ENCODE data around the gene SETBP1. TPM values are rescaled to one million over a fixed set of nuclear protein-coding genes. Genes with fewer than 3 reads are reported as not detected.

SETBP1 gene
- polyA plus RNA-seq, 1 donor from 2014 or later, result 16.8 TPM

DNA sequence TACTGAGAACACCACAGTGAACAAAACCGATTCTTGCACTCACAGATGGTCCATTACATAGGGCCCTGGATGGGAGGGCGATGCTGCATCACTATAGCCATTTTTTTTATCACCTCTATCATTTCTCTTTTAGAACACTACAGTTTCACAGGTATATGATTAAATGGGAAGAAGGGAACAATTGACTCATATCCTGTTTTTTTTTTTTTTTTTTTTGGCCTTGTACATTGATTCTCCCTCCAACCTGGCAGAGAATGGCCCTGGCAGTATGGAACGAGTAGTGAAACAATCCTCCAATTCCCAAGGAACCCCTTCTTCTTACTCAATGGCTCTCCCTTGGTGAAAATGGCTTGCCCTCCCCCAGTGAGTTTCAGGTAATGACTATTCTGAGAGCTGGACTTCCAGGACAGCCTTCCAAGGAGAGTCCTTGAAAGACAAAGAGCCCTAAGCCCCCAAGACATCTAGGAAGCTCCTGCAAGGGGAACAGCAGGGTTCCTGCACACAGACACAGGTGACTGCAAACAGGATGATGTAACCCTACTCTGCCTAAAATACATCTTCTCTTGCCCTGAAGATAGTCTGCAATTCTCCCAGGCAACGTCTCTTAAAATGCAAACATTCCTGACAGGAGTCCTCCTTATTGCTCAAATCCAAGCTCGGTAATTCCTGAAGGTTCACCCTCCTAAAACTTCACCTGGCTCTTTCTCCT is 405.4 kb downstream of the SETBP1 start:
- Mint-ChIP-seq H3K36me3 (peaks cover 2% of the 10 kb centered on the region), H3K9me3 (peaks cover under 1 to 11% (median 10%) of the 10 kb centered on the region in 3 donors), H3K4me1 (peaks cover 0 to 7% (median 4%) of the 10 kb centered on the region in 3 donors), H3K27ac (peak overlapping the region in 2 of 3 donors; percentile 65 to 84), H3K4me3 (no peak overlapping the region), H3K27me3 (peaks cover 2% of the 10 kb centered on the region)

DNA sequence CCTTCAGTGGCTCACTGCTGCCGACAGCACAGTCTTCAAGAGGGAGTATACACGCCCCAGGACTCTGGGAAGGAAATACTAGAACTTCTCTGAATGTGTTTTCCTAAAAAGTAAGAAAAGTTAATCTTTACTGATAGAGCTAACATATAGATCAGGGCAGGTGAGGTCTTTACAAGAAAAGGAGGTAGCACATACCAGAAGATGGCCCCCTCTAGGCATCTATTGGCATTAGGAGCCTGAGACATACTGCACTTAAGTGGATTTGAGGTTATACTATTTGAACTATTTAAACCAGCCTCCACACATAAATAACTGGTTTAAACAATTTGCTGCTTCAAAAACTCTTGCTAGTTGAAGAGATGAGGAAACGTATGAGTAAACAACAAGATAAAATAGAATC is 406.1 kb downstream of the SETBP1 start:
- Mint-ChIP-seq H3K27ac (peak overlapping the region in 2 of 3 donors; percentile 65 to 84), H3K9me3 (peaks cover 0 to 8% (median 4%) of the 10 kb centered on the region in 3 donors), H3K27me3 (peaks cover 2% of the 10 kb centered on the region), H3K4me1 (peaks cover 0 to 5% (median 4%) of the 10 kb centered on the region in 3 donors), H3K36me3 (no peaks in the 10 kb centered on the region), H3K4me3 (no peak overlapping the region)

DNA sequence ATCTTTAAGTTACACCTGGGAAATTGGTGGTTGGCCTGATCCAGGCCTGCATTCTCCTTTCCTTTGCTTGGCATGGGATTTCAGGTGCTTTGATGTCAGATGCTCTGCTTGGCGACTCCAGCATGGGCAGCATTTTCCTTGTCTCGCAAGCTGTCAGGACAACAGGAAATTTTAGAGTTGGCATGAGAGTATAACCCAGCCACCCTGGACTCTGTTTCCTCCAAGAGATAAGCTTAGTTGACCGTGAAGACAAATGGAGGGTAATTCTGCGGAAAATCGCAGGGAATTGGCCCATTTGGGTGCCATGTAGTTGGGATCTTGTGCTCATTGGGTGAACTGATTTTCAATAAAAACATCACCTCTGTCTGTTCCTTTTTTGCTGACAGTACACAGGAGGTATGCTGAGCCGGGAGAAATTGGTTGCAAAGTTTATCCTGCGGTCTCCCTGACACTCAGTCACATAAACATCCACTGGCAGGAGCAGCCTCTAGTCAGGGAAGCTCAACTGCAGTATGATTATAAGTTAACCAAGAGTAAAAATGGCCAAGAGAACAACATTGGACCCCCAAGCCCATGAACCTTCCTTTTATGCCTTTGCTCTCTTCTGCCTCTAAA is 409.9 kb downstream of the SETBP1 start:
- Mint-ChIP-seq H3K4me3 (no peak overlapping the region), H3K36me3 (peaks cover 2% of the 10 kb centered on the region), H3K9me3 (no peaks in the 10 kb centered on the region), H3K27ac (no peak overlapping the region), H3K4me1 (peaks cover 0 to 6% (median 5%) of the 10 kb centered on the region in 3 donors), H3K27me3 (peaks cover 2% of the 10 kb centered on the region)

DNA sequence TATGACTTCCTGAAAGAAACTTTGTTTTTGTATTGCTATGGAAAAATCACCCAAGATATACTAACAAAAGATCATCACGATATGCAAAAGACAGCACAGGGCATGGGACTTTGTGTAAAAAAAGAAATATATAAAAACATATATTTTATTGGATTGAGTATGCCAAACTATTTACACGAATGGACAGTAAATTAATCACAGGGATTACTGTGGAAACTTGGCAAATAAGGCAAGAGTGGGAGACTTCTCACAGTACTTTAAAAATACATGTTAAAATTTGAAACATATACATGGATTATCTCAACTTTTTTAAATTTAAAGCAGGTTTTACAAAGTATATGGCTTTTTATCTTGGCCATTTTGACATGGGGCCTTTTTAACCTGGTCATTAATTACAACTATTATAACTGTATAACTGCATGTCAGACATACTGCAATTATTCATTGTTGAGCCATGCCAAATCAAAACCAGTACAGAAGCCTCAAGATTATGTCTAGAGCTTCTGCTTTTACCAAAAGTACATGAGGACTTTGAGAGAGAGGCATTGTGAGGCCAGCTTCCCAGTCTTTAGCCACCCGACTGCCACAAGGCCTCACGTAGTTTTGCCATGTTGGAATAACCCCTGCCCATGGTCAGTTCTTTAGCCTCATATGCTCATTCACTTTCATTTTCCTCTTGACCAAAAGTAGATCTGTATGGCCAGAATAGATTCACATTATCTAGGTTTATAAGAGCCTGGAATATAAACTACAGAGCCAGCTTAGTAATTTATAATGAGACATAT is 419.8 kb downstream of the SETBP1 start:
- Mint-ChIP-seq H3K4me3 (peak overlapping the region in 1 of 4 donors; percentile 87), H3K36me3 (peaks cover under 1% of the 10 kb centered on the region), H3K27ac (peak overlapping the region in 2 of 3 donors; percentile 54 to 96), H3K9me3 (no peaks in the 10 kb centered on the region), H3K4me1 (peaks cover 38 to 53% (median 40%) of the 10 kb centered on the region in 3 donors), H3K27me3 (no peaks in the 10 kb centered on the region)

DNA sequence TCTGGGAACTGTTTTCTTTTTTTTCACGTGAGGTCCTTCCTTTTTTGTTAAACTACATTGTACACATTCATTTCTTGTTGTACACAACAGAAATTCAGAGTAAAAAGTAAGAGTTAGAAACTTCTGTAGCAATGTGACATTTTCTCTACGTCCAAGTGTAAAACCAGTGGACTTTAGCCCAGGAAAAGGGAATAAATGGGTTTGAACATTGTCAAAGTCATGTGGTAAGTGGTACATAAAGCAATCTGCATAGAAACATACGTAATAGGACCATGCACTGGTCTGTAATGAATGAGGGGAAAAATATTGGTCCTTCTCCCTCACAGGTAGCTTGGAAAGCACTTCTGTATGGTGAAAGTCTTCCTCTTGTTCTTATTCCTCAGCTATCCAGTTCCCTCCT is 421.4 kb downstream of the SETBP1 start:
- H3K27ac Mint-ChIP-seq, result peak overlapping the region in 2 of 3 donors; percentile 76 to 96
- peak overlapping the region in 2 of 4 donors; percentile 47 to 53 for H3K4me3 Mint-ChIP-seq
- H3K27me3 Mint-ChIP-seq, result no peaks in the 10 kb centered on the region
- no peaks in the 10 kb centered on the region for H3K36me3 Mint-ChIP-seq
- H3K4me1 Mint-ChIP-seq, result peaks cover 41 to 59% (median 46%) of the 10 kb centered on the region in 3 donors
- H3K9me3 Mint-ChIP-seq, result no peaks in the 10 kb centered on the region

DNA sequence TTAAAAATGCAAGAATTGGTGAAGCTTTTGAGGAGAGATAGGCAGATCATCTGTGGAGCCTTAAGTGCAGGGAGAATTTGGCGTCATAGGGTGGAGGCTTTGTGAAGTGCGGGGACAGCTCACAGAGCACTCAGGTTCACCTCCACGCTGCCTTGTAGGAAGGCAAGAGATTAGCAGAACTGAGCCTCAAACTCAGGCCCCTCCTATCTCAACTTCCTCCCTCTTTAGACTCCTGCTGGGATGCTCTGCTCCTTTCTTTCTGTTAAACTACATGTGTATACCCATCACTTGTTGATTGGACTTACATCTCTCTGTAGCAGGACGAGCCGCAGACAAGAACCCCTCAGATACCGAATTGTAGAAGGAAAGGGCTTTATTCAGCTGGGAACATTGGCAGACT is 422.2 kb downstream of the SETBP1 start:
- peak overlapping the region; percentile 9 to 78 (median 55) for H3K4me3 Mint-ChIP-seq
- H3K4me1 Mint-ChIP-seq, result peaks cover 41 to 59% (median 46%) of the 10 kb centered on the region in 3 donors

DNA sequence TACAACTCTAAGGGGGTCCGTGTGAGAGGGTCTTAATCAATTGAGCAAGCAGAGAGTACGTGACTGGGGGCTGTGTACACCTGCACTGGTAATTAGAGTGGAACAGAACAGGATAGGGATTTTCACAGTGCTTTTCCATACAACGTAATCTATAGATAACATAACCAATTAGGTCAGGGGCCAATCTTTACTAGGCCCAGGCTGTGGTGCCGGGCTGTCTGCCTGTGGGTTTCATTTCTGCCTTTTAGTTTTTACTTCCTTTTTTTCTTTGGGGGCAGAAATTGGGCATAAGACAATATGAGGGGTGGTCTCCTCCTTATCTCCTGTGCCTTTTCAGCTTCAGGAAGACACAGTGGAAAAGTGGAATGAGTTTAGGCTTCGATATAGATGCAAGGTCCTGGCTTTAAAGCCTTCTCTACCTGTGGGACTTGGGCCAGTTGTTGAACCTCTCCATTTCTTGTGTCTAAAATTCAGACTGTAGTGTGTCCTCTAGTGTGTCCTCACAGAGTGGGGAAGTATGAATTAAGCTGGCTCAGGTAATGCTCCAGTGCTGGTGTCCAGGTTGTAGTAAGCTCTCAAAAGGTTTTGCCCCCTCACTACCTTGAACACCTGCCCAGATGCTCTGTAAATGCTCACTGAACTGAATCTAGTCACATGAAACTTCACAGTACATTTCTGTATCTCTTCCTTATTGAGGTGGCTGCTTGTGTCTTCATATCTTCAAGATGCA is 422.8 kb downstream of the SETBP1 start:
- Mint-ChIP-seq H3K36me3 (no peaks in the 10 kb centered on the region), H3K4me3 (peak overlapping the region; percentile 13 to 82 (median 70)), H3K9me3 (no peaks in the 10 kb centered on the region), H3K4me1 (peaks cover 41 to 59% (median 46%) of the 10 kb centered on the region in 3 donors), H3K27ac (peak overlapping the region in 2 of 3 donors; percentile 84 to 96), H3K27me3 (no peaks in the 10 kb centered on the region)

More for the DNA sequence above, 422.2 kb downstream of the SETBP1 start:
- no peaks in the 10 kb centered on the region for H3K36me3 Mint-ChIP-seq
- peak overlapping the region in 2 of 3 donors; percentile 84 to 96 for H3K27ac Mint-ChIP-seq
- no peaks in the 10 kb centered on the region for H3K9me3 Mint-ChIP-seq
- H3K27me3 Mint-ChIP-seq, result no peaks in the 10 kb centered on the region

DNA sequence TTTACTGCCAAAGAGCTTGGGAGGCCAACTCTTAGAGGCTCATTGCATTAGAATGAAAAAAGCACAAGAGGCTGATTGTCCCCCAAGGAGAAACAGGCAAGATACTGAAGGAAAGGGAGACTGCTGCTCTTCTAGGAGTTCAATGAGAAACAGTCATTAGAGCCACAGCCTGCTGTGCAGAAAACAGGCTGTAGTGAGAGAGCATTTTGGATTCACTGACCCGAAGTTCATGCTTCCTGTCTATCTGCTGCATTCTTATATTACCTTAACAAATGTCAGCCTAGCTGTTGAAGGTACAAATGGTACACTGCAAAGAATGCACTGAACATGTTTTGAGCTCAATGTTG is 423.3 kb downstream of the SETBP1 start:
- Mint-ChIP-seq H3K9me3 (no peaks in the 10 kb centered on the region), H3K27ac (peak overlapping the region in 2 of 3 donors; percentile 84 to 96)

DNA sequence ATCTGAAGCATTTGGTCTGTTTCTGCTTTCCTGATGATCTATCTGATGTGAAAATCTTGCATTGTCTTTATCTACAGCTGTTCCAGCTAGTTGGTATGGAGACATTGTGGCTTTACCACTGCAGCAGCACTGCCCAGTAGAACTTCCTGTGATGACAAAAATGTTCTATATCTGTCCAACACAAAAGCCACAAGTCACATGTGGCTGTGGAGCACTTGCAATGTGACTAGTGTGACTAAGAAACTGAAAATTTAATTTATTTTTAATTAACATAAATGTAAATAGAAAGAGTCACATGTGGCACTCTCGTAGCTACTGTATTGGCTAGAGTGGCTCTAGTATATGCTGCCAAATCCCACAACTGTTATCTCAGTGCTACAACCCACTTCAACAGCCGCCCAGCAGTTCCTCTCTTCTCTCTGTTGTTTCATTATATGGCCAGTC is 425.7 kb downstream of the SETBP1 start:
- Mint-ChIP-seq H3K27me3 (no peaks in the 10 kb centered on the region), H3K36me3 (no peaks in the 10 kb centered on the region), H3K4me1 (peaks cover 41 to 54% (median 46%) of the 10 kb centered on the region in 3 donors), H3K4me3 (peak overlapping the region in 3 of 4 donors; percentile 12 to 81 (median 19)), H3K9me3 (no peaks in the 10 kb centered on the region), H3K27ac (no peak overlapping the region)

More for the DNA sequence above, 423.3 kb downstream of the SETBP1 start:
- Mint-ChIP-seq H3K4me3 (peak overlapping the region; percentile 13 to 82 (median 70)), H3K27me3 (no peaks in the 10 kb centered on the region), H3K36me3 (no peaks in the 10 kb centered on the region), H3K4me1 (peaks cover 41 to 60% (median 46%) of the 10 kb centered on the region in 3 donors)

DNA sequence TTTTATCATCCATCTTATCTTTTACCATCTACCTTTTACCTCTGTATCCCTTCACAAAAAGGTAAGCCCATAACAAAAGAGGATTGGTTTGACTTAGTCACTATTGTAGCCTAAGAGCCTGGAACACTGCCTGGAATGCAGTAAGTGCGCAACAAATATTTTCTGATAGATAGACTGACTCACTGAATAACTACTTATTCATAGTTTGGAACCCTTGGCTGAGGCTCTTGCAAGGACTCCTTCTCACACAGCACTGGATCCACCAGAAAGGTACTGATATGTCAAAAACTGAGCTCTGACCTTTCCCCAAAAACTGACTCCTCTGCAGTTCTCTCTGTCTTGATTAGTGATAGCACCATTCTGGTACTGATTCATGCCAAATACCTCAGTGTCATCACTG is 426.7 kb downstream of the SETBP1 start:
- Mint-ChIP-seq H3K27me3 (peaks cover 1% of the 10 kb centered on the region), H3K4me1 (peaks cover 32 to 45% (median 37%) of the 10 kb centered on the region in 3 donors), H3K4me3 (no peak overlapping the region), H3K36me3 (no peaks in the 10 kb centered on the region), H3K9me3 (no peaks in the 10 kb centered on the region), H3K27ac (no peak overlapping the region)

DNA sequence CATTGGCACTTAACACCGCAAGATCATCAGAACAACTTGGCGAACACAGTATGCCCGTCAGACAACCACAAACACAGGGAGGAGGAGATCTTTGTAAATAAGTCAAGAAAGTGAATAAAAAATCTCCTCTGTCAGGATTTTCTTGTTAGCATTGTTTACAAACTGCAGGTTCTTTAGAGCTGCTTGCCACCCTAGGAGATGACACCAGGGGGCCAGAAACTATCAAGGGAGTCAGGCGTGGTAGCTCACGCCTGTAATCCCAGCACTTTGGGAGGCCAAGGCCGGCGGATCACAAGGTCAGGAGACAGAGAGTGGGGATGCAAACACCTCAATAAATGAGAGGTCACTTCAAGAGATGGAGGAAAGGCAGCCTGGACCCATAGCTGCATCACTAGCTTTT is 428.1 kb downstream of the SETBP1 start:
- Mint-ChIP-seq H3K4me1 (peaks cover 19 to 31% (median 24%) of the 10 kb centered on the region in 3 donors), H3K36me3 (no peaks in the 10 kb centered on the region), H3K9me3 (no peaks in the 10 kb centered on the region), H3K4me3 (no peak overlapping the region), H3K27ac (no peak overlapping the region), H3K27me3 (peaks cover 2% of the 10 kb centered on the region)

DNA sequence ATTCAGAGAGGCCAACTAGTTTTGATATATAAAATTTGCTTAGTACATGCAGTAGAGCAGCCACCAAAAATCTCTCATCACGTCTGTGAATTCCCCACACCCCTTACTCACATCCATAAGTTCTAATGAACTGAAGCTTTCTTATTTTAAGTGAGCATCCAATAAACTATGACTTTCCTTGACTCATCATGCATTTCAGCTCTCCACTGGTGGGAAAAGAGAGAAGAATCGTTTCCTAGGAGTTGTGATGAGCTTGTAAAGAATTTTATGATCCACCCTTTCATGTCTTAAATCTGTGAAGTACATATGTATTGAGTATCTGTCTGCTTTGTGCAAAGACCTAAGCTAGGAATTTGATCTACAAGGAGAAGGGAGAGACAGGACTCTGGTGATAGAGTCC is 428.6 kb downstream of the SETBP1 start:
- peaks cover 2% of the 10 kb centered on the region for H3K27me3 Mint-ChIP-seq
- H3K4me3 Mint-ChIP-seq, result no peak overlapping the region
- H3K4me1 Mint-ChIP-seq, result peaks cover 15 to 26% (median 19%) of the 10 kb centered on the region in 3 donors
- H3K36me3 Mint-ChIP-seq, result no peaks in the 10 kb centered on the region
- no peaks in the 10 kb centered on the region for H3K9me3 Mint-ChIP-seq
- H3K27ac Mint-ChIP-seq, result no peak overlapping the region

DNA sequence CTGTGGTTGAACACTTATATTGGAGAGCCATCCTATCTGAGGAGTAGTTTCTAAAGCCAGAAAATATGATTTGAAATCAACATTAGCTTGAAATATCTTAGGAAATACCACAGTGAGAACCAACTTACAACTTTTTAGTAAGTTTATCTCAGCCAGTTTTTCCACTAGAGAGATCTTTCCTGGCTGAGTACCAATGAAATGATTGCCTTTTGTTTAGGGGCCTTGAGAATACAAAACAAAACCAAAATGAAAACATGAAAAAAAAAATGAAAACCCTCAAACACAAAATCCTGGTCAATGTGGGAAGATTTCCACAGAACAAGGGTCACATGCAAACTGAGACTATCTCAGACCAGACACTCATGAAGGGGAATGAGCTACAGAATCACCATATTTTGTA is 429.0 kb downstream of the SETBP1 start:
- Mint-ChIP-seq H3K4me1 (peaks cover 12 to 22% (median 16%) of the 10 kb centered on the region in 3 donors), H3K36me3 (no peaks in the 10 kb centered on the region), H3K27me3 (peaks cover 2% of the 10 kb centered on the region), H3K27ac (no peak overlapping the region), H3K4me3 (no peak overlapping the region), H3K9me3 (no peaks in the 10 kb centered on the region)

Data from IgD-negative memory B cell (primary cell).